ENCODE data around the gene PCSK1. TPM values are rescaled to one million over a fixed set of nuclear protein-coding genes. Genes with fewer than 3 reads are reported as not detected.

PCSK1 gene
- total RNA-seq, 1 experiment from 2014 or later: not detected

GRCh38 chr5:96388176-96388575 is 44.9 kb downstream of the PCSK1 start:
- H3K36me3 ChIP-seq (ENCODE audit: control insufficient read depth in 1 of 2, insufficient read depth in 2 of 2, low read length in 2 of 2): no peaks in the 10 kb centered on the region
- H3K4me3 ChIP-seq (replicated peaks in 1 of 2; ENCODE audit: low read depth in 1 of 2, low read length in 2 of 2): no peak overlapping the region
- BruUV-seq (replicated peaks): no TSS peak
- ChIA-PET POLR2A (no interaction called here), RAD21 (ENCODE audit: low non-redundant PET in 1 of 2, low total read pairs in 2 of 2, uncharacterized antibody in 2 of 2, unreplicated experiment in 2 of 2) (no interaction called here), CTCF (no interaction called here)
- no peaks in the 10 kb centered on the region for H4K20me1 ChIP-seq (ENCODE audit: insufficient read depth)
- TF ChIP-seq EZH2phosphoT487 (IDR thresholded peaks at IDR 0.05; ENCODE audit: borderline replicate concordance) (no peak), ATF3 (IDR thresholded peaks at IDR 0.05) (no peak), SIN3A (IDR thresholded peaks at IDR 0.05; ENCODE audit: low read depth) (no peak), JUND (IDR thresholded peaks at IDR 0.05) (no peak), CTCF (IDR thresholded peaks at IDR 0.05 in 2 of 3, conservative IDR thresholded peaks at IDR 0.05 in 1 of 3; ENCODE audit: borderline replicate concordance in 1 of 3, insufficient read depth in 1 of 3, low read depth in 2 of 3, low read length in 2 of 3) (no peak), SP1 (IDR thresholded peaks at IDR 0.05; ENCODE audit: low read depth) (no peak), SRF (IDR thresholded peaks at IDR 0.05; ENCODE audit: low read depth) (no peak), ZNF274 (IDR thresholded peaks at IDR 0.05; ENCODE audit: low read depth, low read length) (no peak), ZFX (IDR thresholded peaks at IDR 0.05) (no peak), REST (IDR thresholded peaks at IDR 0.05; ENCODE audit: low read depth) (no peak), POLR2A (IDR thresholded peaks at IDR 0.05; ENCODE audit: borderline replicate concordance, extremely low read depth, insufficient read depth, insufficient read length) (no peak)
- peaks cover 6 to 8% of the 10 kb centered on the region in 2 experiments; a peak in 3 of 4 replicates for H3K4me1 ChIP-seq (ENCODE audit: control insufficient read depth in 1 of 2, insufficient read depth in 2 of 2, low read length in 2 of 2)
- ATAC-seq (no peak), DNase-seq (ENCODE audit: low read depth, low spot score) (no peak)
- intact Hi-C loops (cut with micrococcal nuclease): no loop called here
- no peak overlapping the region for H2AFZ ChIP-seq (ENCODE audit: low read depth, low read length, poor library complexity, severe bottlenecking)
- H3K4me2 ChIP-seq (ENCODE audit: low read length): no peak overlapping the region
- no peak overlapping the region for H3K9ac ChIP-seq (ENCODE audit: low read length)
- no peaks in the 10 kb centered on the region for H3K9me3 ChIP-seq (ENCODE audit: control insufficient read depth in 1 of 2, insufficient read depth in 1 of 2, low read depth in 1 of 2, low read length in 2 of 2)
- H3K79me2 ChIP-seq (ENCODE audit: insufficient read depth, low read length): no peaks in the 10 kb centered on the region
- H3K9me2 ChIP-seq (ENCODE audit: insufficient read depth): no peaks in the 10 kb centered on the region
- no peaks in the 10 kb centered on the region for H3K27me3 ChIP-seq (ENCODE audit: insufficient read depth, low read length)
- no peak overlapping the region for H3K27ac ChIP-seq (ENCODE audit: low read depth, low read length)

Data from HCT116 (cell line).